Epithelial cell of esophagus (primary cell): ENCODE results near the gene PTPRN2.

Source experiments
- DNase-seq: peaks from one replicate; pipeline ENCODE4 v3.0.0; 2010; ENCODE audit warnings: low read depth
- H3K4me3 ChIP-seq: 2 replicates; pipeline ENCODE4 v1.5.1; 2011; ENCODE audit warnings: mild to moderate bottlenecking, low read length, control low read depth
- CTCF ChIP-seq: IDR thresholded peaks from 2 replicates; pipeline ENCODE4 v1.5.1; 2011; ENCODE audit warnings: low read depth, mild to moderate bottlenecking, low read length, control low read depth, inconsistent platforms; ENCODE audit not compliant: insufficient read depth; ENCODE audit errors: missing control alignments

Gene PTPRN2

DNA sequence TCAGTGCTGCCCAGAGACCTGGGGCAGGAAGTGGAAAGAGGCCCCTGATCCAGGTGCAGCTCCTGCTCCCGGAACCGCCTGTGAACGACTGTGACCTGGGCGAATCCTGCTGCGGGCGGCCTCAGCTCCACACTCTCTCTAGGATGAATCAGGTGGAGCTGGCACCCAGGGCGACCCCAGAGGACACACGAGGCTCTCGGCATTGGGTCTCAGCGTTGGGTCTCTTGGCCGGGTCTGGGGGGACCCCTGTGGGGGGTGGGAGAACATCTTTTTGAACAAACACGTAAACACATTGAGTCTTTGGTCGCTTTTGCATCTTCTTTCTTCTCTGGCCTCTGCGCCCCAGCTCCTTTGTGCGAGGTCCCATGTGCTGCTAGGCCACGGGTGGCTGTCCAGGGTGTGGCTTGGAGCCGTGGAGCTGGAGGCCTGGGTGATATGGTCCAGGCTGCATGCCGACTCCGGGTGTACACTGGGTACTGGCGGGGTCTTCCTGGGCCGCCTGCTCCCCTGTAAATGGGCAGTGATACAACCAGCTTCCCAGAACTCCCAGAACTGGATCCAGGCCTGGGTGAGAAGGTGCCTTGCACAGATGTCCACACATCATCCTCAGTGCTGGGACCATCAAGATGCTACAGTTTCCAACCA lies 815.0 kb downstream of the PTPRN2 start:
- no peak for DNase-seq
- TF ChIP-seq CTCF = no peak
- H3K4me3 ChIP-seq = no peak overlapping the region

GRCh38 chr7:157771689-157772088 lies 815.9 kb downstream of the PTPRN2 start:
- no peak overlapping the region for H3K4me3 ChIP-seq
- TF ChIP-seq CTCF = no peak
- DNase-seq = no peak

DNA sequence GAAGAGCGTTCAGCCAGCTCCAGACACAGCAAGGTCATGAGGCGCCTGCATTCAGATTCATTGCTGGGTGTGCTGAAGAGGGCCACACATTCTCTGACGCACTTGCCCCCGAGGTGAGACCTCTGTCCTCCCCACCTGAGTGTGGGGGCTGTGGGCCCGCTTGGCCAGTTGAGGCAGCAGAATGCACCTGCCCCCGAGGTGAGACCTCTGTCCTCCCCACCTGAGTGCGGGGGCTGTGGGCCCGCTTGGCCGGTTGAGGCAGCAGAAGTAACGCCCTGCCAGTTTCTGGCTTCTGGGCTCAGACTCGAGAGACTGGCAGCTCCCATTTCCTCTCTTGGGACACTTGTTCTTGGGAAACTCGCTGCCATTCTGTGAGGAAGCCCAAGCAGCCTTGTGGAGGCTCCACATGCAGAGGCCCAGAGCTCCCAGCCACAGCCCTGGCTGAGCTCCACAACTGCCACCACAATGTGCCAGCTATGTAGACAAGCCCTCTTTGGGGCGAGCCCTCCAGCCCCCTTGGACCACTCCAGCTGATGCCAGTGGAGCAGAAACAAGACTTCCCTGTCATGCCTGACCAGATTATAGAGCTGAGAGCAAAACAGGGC lies 816.8 kb downstream of the PTPRN2 start:
- no peak for DNase-seq
- H3K4me3 ChIP-seq = no peak overlapping the region
- no peak for TF ChIP-seq CTCF

GRCh38 chr7:157769526-157770215 lies 818.0 kb downstream of the PTPRN2 start:
- H3K4me3 ChIP-seq = no peak overlapping the region
- no peak for TF ChIP-seq CTCF

DNA sequence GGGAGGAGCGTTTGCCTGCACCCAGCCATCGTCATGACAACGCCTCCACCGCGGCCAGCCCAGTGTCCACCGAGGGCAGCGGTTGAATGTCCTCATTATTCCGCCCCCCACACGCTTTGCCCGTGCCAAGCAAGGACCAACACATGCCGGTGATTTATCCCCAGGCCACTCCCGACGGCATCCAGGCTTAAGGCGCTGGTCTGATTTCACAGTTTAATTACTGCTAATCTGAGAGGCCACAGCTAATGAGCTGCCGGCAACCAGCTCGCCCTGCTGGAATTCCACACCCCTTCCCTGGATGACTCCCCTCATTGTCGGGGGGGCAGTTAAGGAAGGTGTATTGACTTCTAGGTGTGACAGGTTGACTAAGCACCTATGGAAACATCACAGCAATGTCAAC lies 818.5 kb downstream of the PTPRN2 start:
- DNase-seq = no peak
- no peak for TF ChIP-seq CTCF
- no peak overlapping the region for H3K4me3 ChIP-seq

More at GRCh38 chr7:157769526-157770215, 818.0 kb downstream of the PTPRN2 start:
- DNase-seq = no peak

- TF ChIP-seq CTCF = no peak
- no peak for DNase-seq
- no peak overlapping the region for H3K4me3 ChIP-seq
Observed at GRCh38 chr7:157768198-157768597, 819.4 kb downstream of the PTPRN2 start.
